ELR (cell line): ENCODE measurements around the gene AFF1.
"Not testable (repeated sequence)": the region's sequence is repeated elsewhere in the genome, so short reads cannot be mapped to it uniquely, and the experiment has no call there.

ENCODE experiments used
- DNase-seq: peaks from one replicate; pipeline ENCODE4 v3.0.0-alpha.2; 2015; ENCODE audit warnings: low read depth

AFF1 gene

GRCh38 chr4:87116231-87116630 lies 181.4 kb downstream of the AFF1 start:
- DNase-seq = no peak

- no peak for DNase-seq
Measured at GRCh38 chr4:87117051-87117731, 182.4 kb downstream of the AFF1 start.

GRCh38 chr4:87117732-87118075 lies 182.9 kb downstream of the AFF1 start:
- no peak for DNase-seq

GRCh38 chr4:87118421-87118820 lies 183.6 kb downstream of the AFF1 start:
- no peak for DNase-seq

GRCh38 chr4:87118826-87119225 lies 184.0 kb downstream of the AFF1 start:
- DNase-seq = peak; percentile 50

GRCh38 chr4:87120010-87120409 lies 185.2 kb downstream of the AFF1 start:
- no peak for DNase-seq

GRCh38 chr4:87120411-87121162 lies 185.8 kb downstream of the AFF1 start:
- no peak for DNase-seq

- DNase-seq = no peak
Measured at GRCh38 chr4:87121341-87122065, 186.7 kb downstream of the AFF1 start.

- no peak for DNase-seq
Measured at GRCh38 chr4:87122252-87122651, 187.4 kb downstream of the AFF1 start.

GRCh38 chr4:87126056-87126455 lies 191.2 kb downstream of the AFF1 start:
- DNase-seq = no peak

- DNase-seq = no peak
Measured at GRCh38 chr4:87128006-87128705, 193.3 kb downstream of the AFF1 start.

- DNase-seq = no peak
Measured at GRCh38 chr4:87129681-87130080, 194.9 kb downstream of the AFF1 start.

- no peak for DNase-seq
Measured at GRCh38 chr4:87130985-87131703, 196.3 kb downstream of the AFF1 start.

GRCh38 chr4:87132035-87132434 lies 197.2 kb downstream of the AFF1 start:
- no peak for DNase-seq

GRCh38 chr4:87133183-87133582 lies 198.4 kb downstream of the AFF1 start:
- no peak for DNase-seq

GRCh38 chr4:87134122-87134521 lies 199.3 kb downstream of the AFF1 start:
- no peak for DNase-seq

- no peak for DNase-seq
Measured at GRCh38 chr4:87141428-87141827, 206.6 kb downstream of the AFF1 start.

GRCh38 chr4:87144356-87144755 lies 209.5 kb downstream of the AFF1 start:
- DNase-seq = no peak

- not testable (repeated sequence) for DNase-seq
Measured at GRCh38 chr4:87145934-87146333, 211.1 kb downstream of the AFF1 start.

- peak; percentile 9 for DNase-seq
Measured at GRCh38 chr4:87147116-87147515, 212.3 kb downstream of the AFF1 start.

GRCh38 chr4:87150498-87151261 lies 215.9 kb downstream of the AFF1 start:
- DNase-seq = peak; percentile 80
